Right lung (tissue), 10 donors: ENCODE results near the gene SFT2D2. TPM values are rescaled to one million over a fixed set of nuclear protein-coding genes. Genes with fewer than 3 reads are reported as not detected.
"Not testable (repeated sequence)": the region's sequence is repeated elsewhere in the genome, so short reads cannot be mapped to it uniquely, and the experiment has no call there.

ENCODE experiments used
- DNase-seq, 2 donors: peaks; one replicate each; pipeline ENCODE4 v3.0.0-alpha.2; 2013
- long read RNA-seq, 8 donors: transcript quantifications; one replicate each; lab custom pipeline, GENCODE V29; 2026
- polyA plus RNA-seq, 5 donors: library from polyadenylated mRNA; unstranded; fragments of 120-200 nt; gene quantifications; one replicate each; pipeline versions ENCODE4 v1.2.1 to v1.2.3, GENCODE V29; 2013; ENCODE audit warnings: inconsistent platforms in 1 of 5, low replicate concordance in 1 of 5; ENCODE audit not compliant: insufficient read length in 5 of 5, insufficient read depth in 1 of 5

SFT2D2 gene
- 10 to 100 TPM; 15.6 to 24.5 (median 22.4) TPM for polyA plus RNA-seq
- long read RNA-seq, donor 1, full-length matches to known transcripts = 6 of 19 reads
- long read RNA-seq, donor 1, partial matches to known transcripts = 13 of 19 reads
- long read RNA-seq, donor 1, other reads (novel, unspliced or antisense) = 0 of 19 reads
- long read RNA-seq, donor 2, full-length matches to known transcripts = 1 of 1 reads
- long read RNA-seq, donor 2, partial matches to known transcripts = 0 of 1 reads
- long read RNA-seq, donor 2, other reads (novel, unspliced or antisense) = 0 of 1 reads
- long read RNA-seq, donor 3, full-length matches to known transcripts = 1 of 1 reads
- long read RNA-seq, donor 3, partial matches to known transcripts = 0 of 1 reads
- long read RNA-seq, donor 3, other reads (novel, unspliced or antisense) = 0 of 1 reads
- long read RNA-seq, donor 4, full-length matches to known transcripts = 3 of 3 reads
- long read RNA-seq, donor 4, partial matches to known transcripts = 0 of 3 reads
- long read RNA-seq, donor 4, other reads (novel, unspliced or antisense) = 0 of 3 reads
- long read RNA-seq, donor 5, full-length matches to known transcripts = 6 of 6 reads
- long read RNA-seq, donor 5, partial matches to known transcripts = 0 of 6 reads
- long read RNA-seq, donor 5, other reads (novel, unspliced or antisense) = 0 of 6 reads
- long read RNA-seq, donor 6, full-length matches to known transcripts = 3 of 3 reads
- long read RNA-seq, donor 6, partial matches to known transcripts = 0 of 3 reads
- long read RNA-seq, donor 6, other reads (novel, unspliced or antisense) = 0 of 3 reads
- long read RNA-seq, donor 7, full-length matches to known transcripts = 3 of 3 reads
- long read RNA-seq, donor 7, partial matches to known transcripts = 0 of 3 reads
- long read RNA-seq, donor 7, other reads (novel, unspliced or antisense) = 0 of 3 reads
- long read RNA-seq, donor 8, full-length matches to known transcripts = 1 of 1 reads
- long read RNA-seq, donor 8, partial matches to known transcripts = 0 of 1 reads
- long read RNA-seq, donor 8, other reads (novel, unspliced or antisense) = 0 of 1 reads

DNA sequence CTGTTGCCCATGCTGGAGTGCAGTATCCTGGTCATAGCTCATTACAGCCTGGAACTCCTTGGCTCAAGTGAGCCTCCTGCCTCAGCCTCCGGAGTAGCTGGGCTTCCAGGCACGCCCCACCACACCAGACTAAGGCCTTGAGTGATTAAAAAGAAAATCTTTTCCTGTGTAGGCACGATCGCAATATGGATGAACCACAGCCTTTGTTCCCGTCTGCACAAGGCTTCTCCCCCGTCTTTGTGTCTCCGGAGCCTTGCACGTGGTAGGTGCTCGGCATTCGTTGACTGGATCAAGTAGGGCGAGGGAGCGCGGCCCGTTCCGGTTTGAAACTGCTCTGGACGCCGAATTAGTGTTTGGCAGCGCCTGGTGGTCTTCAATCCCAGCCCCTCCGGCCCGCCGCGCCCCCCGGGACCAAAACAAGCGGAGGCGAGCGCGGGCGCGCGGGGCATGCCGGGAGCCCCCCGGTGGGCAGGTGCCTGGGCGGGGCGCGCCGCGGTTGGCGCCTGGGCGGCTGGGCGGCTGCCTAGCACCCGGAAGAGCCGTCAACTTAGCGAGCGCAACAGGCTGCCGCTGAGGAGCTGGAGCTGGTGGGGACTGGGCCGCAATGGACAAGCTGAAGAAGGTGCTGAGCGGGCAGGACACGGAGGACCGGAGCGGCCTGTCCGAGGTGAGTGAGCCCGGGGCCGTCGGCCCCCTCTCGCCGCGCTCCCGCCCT lies at the start of gene SFT2D2:
SFT2D2 (plus strand) TSS at position 529 of the 715 bp plus-strand sequence; CDS start at position 605, 76 bp downstream.
- DNase-seq = peak; percentile 78

DNA sequence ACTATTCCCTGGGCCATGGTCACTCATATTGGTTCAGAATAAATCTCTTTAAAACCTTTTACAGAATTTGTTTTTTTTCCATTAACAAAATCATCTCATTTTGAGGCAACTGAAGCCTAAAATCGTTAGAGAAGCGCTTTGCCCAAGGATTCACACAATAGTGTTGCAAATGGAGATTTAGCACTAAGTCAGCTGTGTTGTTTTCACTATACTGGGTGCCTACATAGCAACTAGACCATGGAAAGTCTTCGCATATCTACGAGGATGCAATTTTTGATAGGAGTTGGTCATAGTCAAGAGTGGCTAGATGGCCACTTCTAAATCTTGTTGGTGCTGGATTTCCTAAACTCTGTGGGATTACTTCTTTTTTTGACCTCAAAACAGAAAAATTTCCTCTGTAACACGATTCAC lies 47.6 kb upstream of the SFT2D2 start:
- DNase-seq = no peak

DNA sequence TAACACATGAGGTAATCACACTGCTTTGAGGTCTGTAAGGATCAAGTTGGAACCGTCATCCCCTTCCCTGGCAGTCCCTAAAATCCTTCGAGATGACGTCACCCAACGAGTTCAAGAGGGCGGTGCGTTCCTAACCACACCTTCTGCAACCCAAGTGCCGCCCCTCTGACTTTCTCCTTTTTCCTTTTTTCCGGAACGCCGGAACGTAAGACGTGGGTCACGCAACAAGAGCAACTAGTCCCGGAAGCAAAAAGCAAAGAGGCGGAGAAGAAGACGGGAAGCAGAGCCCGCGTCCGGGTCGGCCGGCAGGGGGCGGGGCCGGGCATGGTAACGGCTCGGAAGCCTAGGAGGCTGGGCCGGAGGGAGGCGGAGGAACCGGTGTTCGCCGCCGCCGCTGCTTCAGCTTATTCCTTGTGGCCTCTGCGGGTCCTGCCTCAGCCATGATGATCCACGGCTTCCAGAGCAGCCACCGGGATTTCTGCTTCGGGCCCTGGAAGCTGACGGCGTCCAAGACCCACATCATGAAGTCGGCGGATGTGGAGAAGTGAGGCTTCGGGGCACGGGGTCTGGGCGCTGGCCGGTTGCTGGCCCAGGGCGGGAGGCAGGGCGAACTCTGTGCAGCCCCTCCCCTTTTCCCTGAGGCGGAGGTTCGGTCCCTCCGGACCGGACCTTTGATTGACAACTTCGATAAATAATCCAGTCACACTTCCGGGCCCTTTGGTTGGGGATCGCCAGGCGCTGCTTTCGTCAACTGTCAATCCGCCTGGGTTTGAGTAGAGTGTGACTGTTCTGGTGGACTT lies 47.0 kb upstream of the SFT2D2 start, which contains the start of gene TIPRL:
TIPRL (plus strand) TSS at position 325 of the 800 bp plus-strand sequence; CDS start at position 441, 116 bp downstream.
- DNase-seq = peak; percentile 95 to 97

DNA sequence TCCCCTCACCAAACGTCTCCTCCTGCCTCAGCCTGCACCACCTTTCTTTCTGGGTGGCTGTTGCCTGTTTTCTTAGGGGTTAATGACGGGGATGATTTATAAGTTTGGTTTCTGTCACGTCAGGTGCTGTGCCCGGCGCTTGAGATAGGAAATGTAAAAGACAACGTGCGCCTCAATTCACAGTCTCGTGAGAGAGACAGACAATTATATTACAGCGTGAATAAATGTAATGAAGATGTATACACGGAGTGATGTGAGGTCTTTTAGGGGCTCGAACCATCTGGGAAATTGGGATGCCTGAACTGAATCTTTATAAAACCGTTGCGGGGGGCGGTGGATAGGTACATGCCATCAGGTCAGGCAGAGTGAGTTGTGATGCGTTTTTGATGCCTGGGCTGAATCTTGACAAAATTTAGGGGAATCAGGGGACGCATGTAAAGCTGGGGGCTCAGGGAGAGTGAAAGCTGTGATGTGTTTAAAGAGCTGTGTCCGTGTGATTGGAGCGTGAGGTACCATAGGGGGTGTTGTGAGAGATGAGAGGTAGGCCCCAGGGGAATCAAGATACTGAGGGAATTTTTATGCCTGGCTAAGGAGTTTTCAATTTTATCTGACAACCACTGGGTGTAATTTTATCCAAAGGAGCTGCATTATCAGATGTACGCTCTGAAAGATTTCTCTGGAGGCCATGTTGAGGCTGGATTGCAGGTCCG lies 46.2 kb upstream of the SFT2D2 start:
- DNase-seq = peak in 1 of 2 donors; percentile 12

DNA sequence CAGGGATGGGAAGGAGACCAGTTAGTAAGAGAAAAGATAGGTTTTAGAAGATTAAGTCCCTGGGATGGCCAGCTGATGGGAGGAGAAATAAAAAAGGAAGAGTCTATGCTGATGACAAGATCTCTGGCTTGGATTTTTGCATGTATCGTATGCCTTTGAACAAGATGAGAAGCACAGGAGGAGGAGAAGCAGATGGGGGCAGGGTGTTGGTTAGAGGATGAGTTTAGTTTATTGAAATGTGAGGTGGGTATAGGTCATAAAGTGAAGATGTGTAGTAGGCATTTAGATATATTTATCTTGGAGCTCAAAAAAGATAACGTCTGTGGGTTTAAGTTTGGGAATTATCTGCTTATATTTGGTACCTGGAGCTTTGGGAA lies 45.7 kb upstream of the SFT2D2 start:
- DNase-seq = no peak

DNA sequence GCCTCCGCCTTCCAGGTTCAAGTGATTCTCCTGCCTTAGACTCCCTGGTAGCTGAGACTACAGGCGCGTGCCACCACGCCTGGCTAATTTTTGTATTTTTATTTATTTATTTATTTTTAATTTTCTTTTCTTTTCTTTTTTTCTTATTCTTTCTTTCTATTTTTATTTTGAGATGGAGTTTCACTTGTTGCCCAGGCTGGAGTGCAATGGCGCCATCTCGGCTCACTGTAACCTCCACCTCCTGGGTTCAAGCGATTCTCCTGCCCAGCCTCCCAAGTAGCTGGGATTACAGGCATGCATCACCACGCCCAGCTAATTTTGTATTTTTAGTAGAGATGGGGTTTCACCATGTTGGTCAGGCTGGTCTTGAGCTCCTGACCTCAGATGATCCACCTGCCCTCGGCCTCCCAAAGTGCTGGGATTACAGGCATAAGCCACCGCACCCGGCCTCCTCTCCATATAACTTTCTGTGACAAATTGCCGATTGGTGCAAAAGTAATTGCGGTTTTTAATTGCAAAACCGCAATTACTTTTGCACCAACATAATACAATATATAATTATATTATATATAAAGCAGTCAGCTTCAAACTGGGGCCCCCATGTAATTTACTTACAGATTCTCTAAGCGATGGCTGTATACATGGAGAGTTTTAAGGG lies 44.6 kb upstream of the SFT2D2 start:
- not testable (repeated sequence) for DNase-seq

DNA sequence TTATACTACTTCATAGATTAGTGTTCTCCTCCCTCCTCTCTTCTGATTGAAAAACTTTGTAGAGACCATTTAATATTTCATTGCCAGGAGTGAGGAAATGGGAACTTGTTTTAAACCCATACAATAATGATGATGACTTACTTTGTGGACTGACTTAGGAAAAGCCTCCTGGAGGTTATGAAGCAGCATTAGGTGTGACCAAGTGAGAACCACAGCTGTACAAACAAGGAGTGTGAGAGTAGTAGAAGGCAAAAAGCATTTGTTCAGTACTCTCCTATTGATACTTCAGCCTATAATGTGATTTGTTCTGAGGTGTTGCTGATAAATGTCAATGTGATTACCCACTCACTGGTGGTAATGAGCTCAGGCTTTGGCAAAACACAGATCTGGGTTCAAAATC lies 38.6 kb upstream of the SFT2D2 start:
- no peak for DNase-seq

DNA sequence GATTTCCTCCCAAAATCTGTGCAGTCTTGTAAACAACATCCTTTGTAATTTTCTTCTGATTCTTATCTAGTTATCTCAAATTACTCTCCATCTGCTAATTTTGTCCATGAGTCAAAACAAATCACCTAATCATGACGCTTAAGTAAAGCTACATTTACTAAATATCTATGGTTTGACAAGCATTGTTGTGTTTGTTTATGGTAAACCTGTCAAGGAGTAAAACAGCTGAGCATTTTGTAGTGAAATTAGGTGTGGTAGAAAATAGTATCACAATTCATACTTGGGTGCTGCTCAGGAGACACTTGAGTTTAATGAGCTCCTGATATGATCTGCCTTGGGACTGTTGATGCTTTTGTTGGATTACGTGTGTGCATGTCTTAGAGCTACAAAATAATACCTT lies 35.4 kb upstream of the SFT2D2 start:
- DNase-seq = peak in 1 of 2 donors; percentile 6

DNA sequence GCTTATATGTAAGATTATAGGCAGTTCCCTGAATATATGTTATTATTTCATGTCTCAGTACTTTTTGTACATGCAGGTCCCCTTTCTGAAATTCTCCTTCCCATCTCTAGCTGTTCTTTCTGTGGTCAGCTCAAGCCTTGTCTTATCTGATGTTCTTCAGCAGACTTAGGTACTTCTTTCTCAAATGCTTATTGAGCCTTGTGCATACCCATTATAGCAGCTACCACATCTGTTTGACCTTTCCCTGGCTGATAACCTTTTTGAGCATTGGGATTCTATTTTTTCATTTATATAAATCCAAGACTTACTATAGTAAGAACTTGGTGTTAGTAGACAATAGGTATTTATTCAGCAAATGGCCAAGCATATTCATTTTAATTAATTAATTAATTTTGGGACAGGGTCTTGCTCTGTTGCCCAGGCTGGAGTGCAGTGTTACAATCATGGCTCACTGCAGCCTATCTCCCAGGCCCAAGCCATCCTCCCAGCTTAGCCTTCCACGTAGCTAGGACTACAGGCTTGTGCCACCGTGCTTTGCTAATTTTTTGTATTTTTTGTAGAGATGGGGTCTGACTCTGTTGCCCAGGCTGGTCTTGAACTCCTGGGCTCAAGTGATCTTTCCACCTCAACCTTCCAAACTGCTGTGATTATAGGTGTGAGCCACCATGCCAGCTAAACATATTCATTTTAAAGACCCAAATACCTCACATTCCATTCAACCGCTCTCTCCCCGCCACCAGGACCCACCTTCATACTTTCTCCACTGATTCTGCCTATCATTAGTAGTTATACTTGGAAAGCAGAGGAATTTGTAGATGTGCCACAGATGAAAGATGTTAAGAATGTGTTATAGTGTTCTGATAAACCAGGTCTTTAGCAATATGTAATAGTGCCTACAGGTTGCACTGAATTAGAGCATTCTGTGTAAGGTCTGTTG lies 30.3 kb upstream of the SFT2D2 start:
- DNase-seq = no peak

DNA sequence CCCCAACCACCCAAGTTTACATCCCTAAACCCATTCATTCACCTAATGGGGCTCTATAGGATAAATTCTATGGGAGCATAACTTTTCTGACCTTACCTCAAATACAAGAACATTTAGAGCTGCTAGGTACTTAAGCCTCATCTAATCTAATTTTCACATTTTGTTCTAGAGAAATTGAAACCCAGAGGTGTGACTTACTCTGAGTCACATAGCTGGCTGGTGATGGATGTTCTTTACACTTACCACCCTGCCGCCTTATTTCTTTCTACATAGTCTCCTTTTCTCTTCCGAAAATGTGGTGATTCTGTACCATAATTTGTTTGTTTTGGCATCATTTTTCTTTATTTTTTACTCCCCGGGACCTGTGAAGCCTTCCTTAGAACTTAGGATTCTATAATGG lies 26.7 kb upstream of the SFT2D2 start:
- DNase-seq = no peak

DNA sequence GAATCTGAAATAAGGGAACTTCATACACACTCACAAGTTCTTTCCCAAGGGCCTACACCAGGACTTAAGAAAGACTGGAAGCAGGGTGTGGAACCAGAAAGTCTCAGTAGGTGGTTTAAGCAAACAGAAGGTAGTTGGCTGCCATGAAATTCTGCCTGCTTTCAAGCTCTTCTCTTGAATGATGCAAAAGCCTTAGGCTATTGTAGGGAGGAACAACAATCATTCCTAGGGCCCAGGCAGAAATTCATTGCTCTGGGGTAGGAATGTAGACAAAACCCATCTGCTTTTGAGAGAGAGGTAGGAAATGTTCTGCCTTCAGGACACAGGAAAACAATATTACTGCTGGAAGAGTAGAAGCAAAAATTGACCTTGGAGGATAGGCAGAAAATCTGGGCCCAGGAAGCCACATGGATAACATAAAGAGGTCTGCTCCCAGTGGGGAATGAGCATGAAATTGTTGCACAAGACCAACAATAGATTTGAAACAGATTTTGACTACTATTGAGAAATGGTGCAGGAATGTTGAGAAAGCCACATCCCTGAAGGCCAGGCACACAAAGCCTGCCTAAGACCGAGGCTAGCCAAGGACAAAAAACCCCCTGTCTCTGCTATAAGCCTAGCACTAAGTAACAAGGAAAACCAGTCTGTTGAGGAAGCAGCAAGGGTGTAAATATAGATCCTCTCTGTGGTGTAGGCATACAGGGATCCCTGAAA lies 22.7 kb upstream of the SFT2D2 start:
- no peak for DNase-seq

DNA sequence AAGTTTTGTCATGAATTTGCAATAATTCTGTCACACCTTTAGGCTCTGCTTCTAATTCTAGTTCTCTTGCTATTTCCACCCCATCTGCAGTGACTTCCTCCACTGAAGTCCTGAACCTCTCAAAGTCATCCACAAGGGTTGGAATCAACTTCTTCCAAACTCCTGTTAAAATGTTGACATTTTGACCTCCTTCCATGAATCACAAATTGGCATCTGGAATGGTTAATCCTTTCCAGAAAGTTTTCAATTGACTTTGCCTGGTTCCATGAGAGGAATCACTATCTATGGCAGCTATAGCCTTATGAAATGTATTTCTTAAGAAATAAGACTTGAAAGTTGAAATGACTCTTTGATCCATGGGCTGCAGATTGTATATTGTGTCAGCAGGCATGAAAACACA lies 19.7 kb upstream of the SFT2D2 start:
- no peak for DNase-seq

DNA sequence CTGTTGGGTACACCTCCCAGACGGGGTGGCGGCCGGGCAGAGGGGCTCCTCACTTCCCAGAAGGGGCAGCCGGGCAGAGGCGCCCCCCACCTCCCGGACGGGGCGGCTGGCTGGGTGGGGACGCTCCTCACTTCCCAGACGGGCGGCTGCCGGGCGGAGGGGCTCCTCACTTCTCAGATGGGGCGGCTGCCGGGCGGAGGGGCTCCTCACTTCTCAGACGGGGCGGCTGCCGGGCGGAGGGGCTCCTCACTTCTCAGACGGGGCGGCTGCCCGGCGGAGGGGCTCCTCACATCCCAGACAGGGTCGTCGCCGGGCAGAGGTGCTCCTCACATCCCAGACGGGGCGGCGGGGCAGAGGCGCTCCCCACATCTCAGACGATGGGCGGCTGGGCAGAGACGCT lies 18.1 kb upstream of the SFT2D2 start:
- DNase-seq = not testable (repeated sequence)

DNA sequence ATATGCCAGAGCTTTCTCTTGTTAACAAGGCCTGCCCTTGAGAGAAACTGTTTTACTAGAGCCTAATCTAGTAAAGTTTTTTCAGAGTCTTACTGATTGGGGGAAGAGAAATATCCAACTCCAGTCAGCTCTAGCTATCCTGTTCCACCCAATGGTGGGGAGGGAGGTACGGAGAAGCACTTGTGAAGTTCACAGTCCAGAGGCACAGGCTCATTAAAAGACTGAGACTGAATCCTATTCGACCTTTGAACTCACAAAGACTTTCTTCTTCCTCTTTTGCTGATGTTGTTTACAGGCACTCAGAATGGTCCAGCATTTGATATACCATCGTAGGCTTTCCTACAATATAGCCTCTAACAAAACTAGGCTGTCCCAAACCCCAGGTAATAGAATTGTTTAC lies 15.5 kb upstream of the SFT2D2 start:
- DNase-seq = no peak

DNA sequence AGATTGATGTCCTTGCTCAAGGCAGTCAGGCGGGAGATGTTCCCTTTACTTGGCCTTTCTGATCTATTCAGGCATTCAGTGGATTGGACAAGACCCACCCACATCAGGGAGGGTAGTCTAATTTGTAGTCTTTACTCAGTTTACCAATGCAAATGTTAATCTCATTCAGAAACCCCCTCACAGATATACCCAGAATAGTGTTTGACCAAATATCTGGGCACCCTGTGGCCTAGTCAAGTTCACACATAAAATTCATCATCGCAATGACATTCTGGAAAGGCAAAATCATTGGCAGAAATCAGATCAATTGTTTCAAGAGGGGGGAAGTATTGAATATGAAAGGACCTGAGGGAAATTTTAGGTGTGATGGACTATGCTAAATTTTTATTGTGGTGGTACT lies 12.5 kb upstream of the SFT2D2 start:
- DNase-seq = no peak

DNA sequence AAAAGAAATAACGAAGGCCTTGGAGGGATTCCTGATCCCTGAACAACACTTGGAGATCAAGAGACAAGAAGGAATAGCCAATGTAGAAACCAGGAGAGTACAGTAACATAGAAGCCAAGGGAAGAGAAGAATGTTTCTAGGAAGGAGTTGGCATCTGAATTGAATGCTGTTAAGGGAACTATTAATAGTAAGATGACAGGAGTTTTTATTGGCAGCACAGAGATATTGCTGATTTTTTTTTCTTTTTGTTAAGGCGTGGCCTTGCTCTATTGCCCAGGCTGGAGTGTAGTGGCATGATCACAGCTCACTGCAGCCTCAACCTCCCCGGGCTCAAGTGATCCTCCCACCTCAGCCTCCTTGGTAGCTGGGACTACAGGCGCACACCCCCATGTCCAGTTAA lies 9.6 kb upstream of the SFT2D2 start:
- DNase-seq = no peak

DNA sequence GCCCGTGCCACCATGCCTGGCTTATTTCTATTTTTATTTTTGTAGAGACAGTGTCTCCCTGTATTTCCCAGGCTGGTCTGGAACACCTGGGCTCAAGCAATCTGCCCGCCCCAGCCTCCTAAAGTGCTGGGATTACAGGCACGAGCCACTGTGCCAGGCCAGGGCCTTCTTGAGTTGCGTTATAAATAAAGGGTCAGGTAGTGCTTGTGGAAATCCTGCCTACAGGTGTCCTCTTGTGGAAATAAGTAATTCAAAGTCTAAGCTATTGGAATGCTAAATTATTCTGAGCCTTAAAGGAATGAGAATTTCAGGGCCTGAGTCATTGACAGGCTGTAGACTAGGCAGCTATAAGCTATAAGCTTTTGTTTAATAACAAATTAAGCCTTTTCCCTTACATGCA lies 8.1 kb upstream of the SFT2D2 start:
- DNase-seq = no peak

DNA sequence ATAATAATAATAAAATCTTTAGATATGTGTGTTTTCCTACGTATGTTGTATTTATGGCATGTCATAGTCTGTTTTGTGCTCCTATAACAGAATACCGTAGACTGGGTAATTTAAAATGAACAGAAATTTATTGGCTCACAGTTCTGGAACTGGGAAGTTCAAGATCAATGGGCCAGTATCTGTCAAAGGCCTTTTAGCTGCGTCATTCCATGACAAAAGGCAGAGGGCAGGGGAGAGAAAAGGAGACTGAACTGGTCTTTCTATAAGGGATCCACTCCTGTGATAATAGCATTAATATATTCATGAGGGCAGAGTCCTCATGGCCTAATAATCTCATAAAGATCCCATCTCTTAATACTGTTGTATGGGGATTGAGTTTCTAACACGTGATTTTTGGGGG lies 7.1 kb upstream of the SFT2D2 start:
- DNase-seq = no peak
